Right lobe of liver (tissue), 6 donors: Measurements from ENCODE around the gene BAG5. TPM values are rescaled to one million over a fixed set of nuclear protein-coding genes. Genes with fewer than 3 reads are reported as not detected.

Experiments used
- ATAC-seq, 4 donors: fragments of 200-7000 bp; cut with Tn5 transposase; one replicate each; pipeline ENCODE4 v1.9.1; 2020; ENCODE audit warnings: mild to moderate bottlenecking in 4 of 4, moderate library complexity in 4 of 4
- DNase-seq, 3 donors: peaks; one replicate each; pipeline ENCODE4 v3.0.0-alpha.2; 2020
- H3K27ac ChIP-seq, 3 donors: fragments of 200-600 bp; one replicate each; pipeline ENCODE4 v1.8.0; 2022
- H3K27me3 ChIP-seq, 2 donors: fragments of 200-600 bp; one replicate each; pipeline ENCODE4 v1.8.0; 2022
- H3K36me3 ChIP-seq, 4 donors: fragments of 200-600 bp; sonication (generic) in 1 of 4; one replicate each; pipeline versions ENCODE4 v1.5.1 to v1.8.0; 2017 to 2022; ENCODE audit warnings: control low read depth in 1 of 4
- H3K4me1 ChIP-seq, 4 donors: fragments of 200-600 bp; sonication (generic) in 1 of 4; one replicate each; pipeline versions ENCODE4 v1.5.1 to v1.8.0; 2017 to 2022; ENCODE audit warnings: control low read depth in 1 of 4
- H3K4me3 ChIP-seq, 3 donors: fragments of 200-600 bp; one replicate each; pipeline ENCODE4 v1.8.0; 2022
- H3K9me3 ChIP-seq, 4 donors: fragments of 200-600 bp; sonication (generic) in 1 of 4; one replicate each; pipeline versions ENCODE4 v1.5.1 to v1.8.0; 2017 to 2022; ENCODE audit warnings: control low read depth in 1 of 4
- CTCF ChIP-seq, 4 donors: fragments of 200-600 bp in 3 of 4; fragments of 450-650 bp in 1 of 4; IDR thresholded peaks; one replicate each; pipeline versions ENCODE4 v1.5.1 to v1.8.0; 2016 to 2022; ENCODE audit warnings: antibody characterized with exemption in 4 of 4, mild to moderate bottlenecking in 2 of 4
- POLR2A ChIP-seq: fragments of 450-650 bp; IDR thresholded peaks from one replicate; pipeline ENCODE4 v1.6.1; 2017; ENCODE audit warnings: antibody characterized with exemption, mild to moderate bottlenecking
- WGBS: methylation state at CpG from one replicate; pipeline ENCODE4 v1.1.6; 2018; ENCODE audit warnings: low coverage, low lambda C conversion rate; ENCODE audit not compliant: insufficient coverage; ENCODE audit errors: missing lambda C conversion rate; 5-methylcytosine and 5-hydroxymethylcytosine counted together
- intact Hi-C, 2 donors: fragments of 100-400 bp; cut with DNase I; formaldehyde crosslinking; loops; one replicate each; pipeline versions ENCODE4 v1.11.2 to v1.14.1; 2022
- total RNA-seq, 6 experiments: library from RNA; depleted of rRNA in 2 of 6; stranded (reverse); fragments of >200 nt in 2 of 6; fragmentation: NEBNext Ultra II Directional in 3 of 6; extraction: Animal tissue kit (Norgen Biotek cat#: 25700) in 3 of 6; gene quantifications; one replicate each; pipeline versions ENCODE4 v1.1.0 to v1.2.4, GENCODE V29; 2016 to 2023
- donor health status: DM: no; HTN: yes; CAD: no.
- donor health status: DM: no; HTN: no; CAD: no.
- donor health status: DM: no; HTN: no; CAD: no.
- donor health status: DM: no; HTN: yes; CAD: no.
- donor health status: DM: no; HTN: yes; CAD: no.

The BAG5 gene
- total RNA-seq, 6 experiments from 2014 or later, result 6.5 to 11.4 (median 10.9) TPM

GRCh38 chr14:103518422-103519042, 43.9 kb downstream of the BAG5 start:
- Histone ChIP-seq H3K36me3 (no peaks in the 10 kb centered on the region), H3K4me3 (no peak overlapping the region), H3K9me3 (no peaks in the 10 kb centered on the region), H3K27ac (no peak overlapping the region), H3K4me1 (peaks cover 0 to 25% (median 0%) of the 10 kb centered on the region in 4 donors), H3K27me3 (peaks cover 0 to 10% of the 10 kb centered on the region in 2 donors)
- intact Hi-C loops, result loop anchor here in 1 of 2 donors (5.0 kb wide), 1 partner anchor 34 kb away; no protein-coding TSS in a partner anchor
- WGBS, result 29% methylated on average over 2 of the region's 9 CpGs
- peak; percentile 63 to 66 (median 65) for ATAC-seq
- DNase-seq, result peak in 2 of 3 donors; percentile 69 to 73
- TF ChIP-seq CTCF (IDR thresholded peaks at IDR 0.05) (peak; percentile 80 to 96 (median 88)), POLR2A (no peak)

- no peak overlapping the region for H3K27ac ChIP-seq
- peaks cover 0 to 21% (median 0%) of the 10 kb centered on the region in 4 donors for H3K4me1 ChIP-seq
- peaks cover 0 to 10% of the 10 kb centered on the region in 2 donors for H3K27me3 ChIP-seq
- no peak overlapping the region for H3K4me3 ChIP-seq
- DNase-seq (peak in 1 of 3 donors; percentile 59), ATAC-seq (peak; percentile 18 to 34 (median 30))
- no peaks in the 10 kb centered on the region for H3K9me3 ChIP-seq
- TF ChIP-seq POLR2A, result no peak
- no peak for TF ChIP-seq CTCF (IDR thresholded peaks at IDR 0.05)
- 14% methylated on average over 7 of the region's 20 CpGs for WGBS
- intact Hi-C loops, result loop anchor here in 1 of 2 donors (5.0 kb wide), 1 partner anchor 34 kb away; no protein-coding TSS in a partner anchor
- H3K36me3 ChIP-seq, result no peaks in the 10 kb centered on the region
Observed at GRCh38 chr14:103517721-103518421, 44.6 kb downstream of the BAG5 start.

GRCh38 chr14:103517174-103517566, 45.3 kb downstream of the BAG5 start:
- H3K4me3 ChIP-seq, result no peak overlapping the region
- 51% methylated on average over 3 of the region's 10 CpGs for WGBS
- TF ChIP-seq POLR2A (no peak), CTCF (IDR thresholded peaks at IDR 0.05) (no peak)
- no peak overlapping the region for H3K27ac ChIP-seq
- H3K4me1 ChIP-seq, result peaks cover 0 to 18% (median 0%) of the 10 kb centered on the region in 4 donors
- H3K27me3 ChIP-seq, result peaks cover 0 to 9% of the 10 kb centered on the region in 2 donors
- no peaks in the 10 kb centered on the region for H3K9me3 ChIP-seq
- intact Hi-C loops, result loop anchor here in 1 of 2 donors (5.0 kb wide), 1 partner anchor 35 kb away; no protein-coding TSS in a partner anchor
- DNase-seq, result peak in 1 of 3 donors; percentile 40
- no peaks in the 10 kb centered on the region for H3K36me3 ChIP-seq
- ATAC-seq, result no peak

GRCh38 chr14:103516426-103517173, 45.9 kb downstream of the BAG5 start:
- intact Hi-C loops, result loop anchor here in 1 of 2 donors (5.0 kb wide), 1 partner anchor 36 kb away; no protein-coding TSS in a partner anchor
- Histone ChIP-seq H3K27me3 (peaks cover 0 to 5% of the 10 kb centered on the region in 2 donors), H3K27ac (no peak overlapping the region), H3K9me3 (no peaks in the 10 kb centered on the region), H3K36me3 (no peaks in the 10 kb centered on the region), H3K4me3 (no peak overlapping the region), H3K4me1 (peaks cover 0 to 13% (median 0%) of the 10 kb centered on the region in 4 donors)
- ATAC-seq (no peak), DNase-seq (peak in 1 of 3 donors; percentile 9)
- TF ChIP-seq POLR2A (no peak), CTCF (IDR thresholded peaks at IDR 0.05) (no peak)
- WGBS, result 53% methylated on average over 7 of the region's 10 CpGs
